ENCODE measurements around the gene GRID2. TPM values are rescaled to one million over a fixed set of nuclear protein-coding genes. Genes with fewer than 3 reads are reported as not detected.

Gene GRID2
- total RNA-seq, 1 donor from 2014 or later: 11.6 TPM

GRCh38 chr4:92994727-92995126 is 691.0 kb downstream of the GRID2 start:
- H3K27ac Mint-ChIP-seq (ENCODE audit: unreplicated experiment): no peak overlapping the region
- no peaks in the 10 kb centered on the region for H3K27me3 Mint-ChIP-seq (ENCODE audit: unreplicated experiment)
- H3K36me3 Mint-ChIP-seq (ENCODE audit: low read depth, unreplicated experiment): no peaks in the 10 kb centered on the region

GRCh38 chr4:92996533-92996932 is 692.8 kb downstream of the GRID2 start:
- no peaks in the 10 kb centered on the region for H3K36me3 Mint-ChIP-seq (ENCODE audit: low read depth, unreplicated experiment)
- no peaks in the 10 kb centered on the region for H3K9me3 Mint-ChIP-seq (ENCODE audit: unreplicated experiment)
- no peaks in the 10 kb centered on the region for H3K27me3 Mint-ChIP-seq (ENCODE audit: unreplicated experiment)
- no peaks in the 10 kb centered on the region for H3K4me1 Mint-ChIP-seq (ENCODE audit: unreplicated experiment)
- TF ChIP-seq CTCF (IDR thresholded peaks at IDR 0.05; ENCODE audit: unreplicated experiment): no peak
- no peak overlapping the region for H3K4me3 Mint-ChIP-seq (ENCODE audit: unreplicated experiment)
- DNase-seq (ENCODE audit: low spot score): no peak
- H3K27ac Mint-ChIP-seq (ENCODE audit: unreplicated experiment): no peak overlapping the region

More at GRCh38 chr4:92994727-92995126, 691.0 kb downstream of the GRID2 start:
- H3K4me3 Mint-ChIP-seq (ENCODE audit: unreplicated experiment): no peak overlapping the region
- no peaks in the 10 kb centered on the region for H3K4me1 Mint-ChIP-seq (ENCODE audit: unreplicated experiment)
- TF ChIP-seq CTCF (IDR thresholded peaks at IDR 0.05; ENCODE audit: unreplicated experiment): no peak
- H3K9me3 Mint-ChIP-seq (ENCODE audit: unreplicated experiment): no peaks in the 10 kb centered on the region
- no peak for DNase-seq (ENCODE audit: low spot score)

- H3K27ac Mint-ChIP-seq (ENCODE audit: unreplicated experiment): no peak overlapping the region
- TF ChIP-seq CTCF (IDR thresholded peaks at IDR 0.05; ENCODE audit: unreplicated experiment): no peak
- no peak for DNase-seq (ENCODE audit: low spot score)
- H3K27me3 Mint-ChIP-seq (ENCODE audit: unreplicated experiment): no peaks in the 10 kb centered on the region
- no peaks in the 10 kb centered on the region for H3K36me3 Mint-ChIP-seq (ENCODE audit: low read depth, unreplicated experiment)
- H3K4me3 Mint-ChIP-seq (ENCODE audit: unreplicated experiment): no peak overlapping the region
- no peaks in the 10 kb centered on the region for H3K4me1 Mint-ChIP-seq (ENCODE audit: unreplicated experiment)
- no peaks in the 10 kb centered on the region for H3K9me3 Mint-ChIP-seq (ENCODE audit: unreplicated experiment)
Measured at GRCh38 chr4:93000910-93001309, 697.1 kb downstream of the GRID2 start.

GRCh38 chr4:93002240-93002639 is 698.5 kb downstream of the GRID2 start:
- H3K36me3 Mint-ChIP-seq (ENCODE audit: low read depth, unreplicated experiment): no peaks in the 10 kb centered on the region
- no peaks in the 10 kb centered on the region for H3K9me3 Mint-ChIP-seq (ENCODE audit: unreplicated experiment)
- TF ChIP-seq CTCF (IDR thresholded peaks at IDR 0.05; ENCODE audit: unreplicated experiment): no peak
- no peaks in the 10 kb centered on the region for H3K4me1 Mint-ChIP-seq (ENCODE audit: unreplicated experiment)
- H3K4me3 Mint-ChIP-seq (ENCODE audit: unreplicated experiment): no peak overlapping the region
- DNase-seq (ENCODE audit: low spot score): no peak
- no peak overlapping the region for H3K27ac Mint-ChIP-seq (ENCODE audit: unreplicated experiment)
- H3K27me3 Mint-ChIP-seq (ENCODE audit: unreplicated experiment): no peaks in the 10 kb centered on the region

- no peak for TF ChIP-seq CTCF (IDR thresholded peaks at IDR 0.05; ENCODE audit: unreplicated experiment)
- H3K27me3 Mint-ChIP-seq (ENCODE audit: unreplicated experiment): no peaks in the 10 kb centered on the region
- H3K27ac Mint-ChIP-seq (ENCODE audit: unreplicated experiment): no peak overlapping the region
- H3K4me1 Mint-ChIP-seq (ENCODE audit: unreplicated experiment): no peaks in the 10 kb centered on the region
- H3K4me3 Mint-ChIP-seq (ENCODE audit: unreplicated experiment): no peak overlapping the region
- H3K9me3 Mint-ChIP-seq (ENCODE audit: unreplicated experiment): no peaks in the 10 kb centered on the region
- no peaks in the 10 kb centered on the region for H3K36me3 Mint-ChIP-seq (ENCODE audit: low read depth, unreplicated experiment)
- DNase-seq (ENCODE audit: low spot score): no peak
Measured at GRCh38 chr4:93016350-93016749, 712.6 kb downstream of the GRID2 start.
